GM23338 (cell line): ENCODE data around the gene PSMD4. TPM values are rescaled to one million over a fixed set of nuclear protein-coding genes. Genes with fewer than 3 reads are reported as not detected.

Experiments
- ATAC-seq: fragments of 200-7000 bp; cut with Tn5 transposase; 3 replicates; pipeline ENCODE4 v1.9.1; 2020
- DNase-seq: peaks from one replicate; pipeline ENCODE4 v3.0.0-alpha.2; 2015; ENCODE audit warnings: low spot score
- H2AFZ ChIP-seq: fragments of 200-600 bp; sonication (generic); 2 replicates; pipeline ENCODE4 v1.8.0; 2016; ENCODE audit warnings: antibody characterized with exemption, mild to moderate bottlenecking, moderate library complexity
- H3F3A ChIP-seq: fragments of 200-600 bp; sonication (generic); replicated peaks from 2 replicates; pipeline ENCODE4 v1.8.0; 2017; ENCODE audit warnings: antibody characterized with exemption, mixed run types, low read depth
- H3K27ac ChIP-seq: fragments of 200-600 bp; sonication (generic); 2 replicates; pipeline ENCODE4 v1.6.1; 2016; ENCODE audit warnings: low read depth
- H3K27me3 ChIP-seq: fragments of 200-600 bp; sonication (generic); 2 replicates; pipeline ENCODE4 v1.8.0; 2016; ENCODE audit warnings: mild to moderate bottlenecking, mixed run types, moderate library complexity; ENCODE audit not compliant: insufficient read depth
- H3K36me3 ChIP-seq: fragments of 200-600 bp; sonication (generic); 2 replicates; pipeline ENCODE4 v1.8.0; 2016; ENCODE audit warnings: mild to moderate bottlenecking; ENCODE audit not compliant: insufficient read depth
- H3K4me1 ChIP-seq: fragments of 200-600 bp; sonication (generic); 2 replicates; pipeline ENCODE4 v1.8.0; 2016; ENCODE audit warnings: mild to moderate bottlenecking, moderate library complexity; ENCODE audit not compliant: insufficient read depth
- H3K4me2 ChIP-seq: fragments of 200-600 bp; sonication (generic); 2 replicates; pipeline ENCODE4 v1.7.1; 2017; ENCODE audit warnings: mixed run types
- H3K4me3 ChIP-seq: fragments of 200-600 bp; sonication (generic); 2 replicates; pipeline ENCODE4 v1.6.1; 2016; ENCODE audit warnings: mixed run types
- H3K79me2 ChIP-seq: fragments of 200-600 bp; sonication (generic); replicated peaks from 2 replicates; pipeline ENCODE4 v1.8.0; 2017; ENCODE audit warnings: mild to moderate bottlenecking; ENCODE audit not compliant: insufficient read depth
- H3K9me2 ChIP-seq: fragments of 200-600 bp; sonication (generic); 2 replicates; pipeline ENCODE4 v1.8.0; 2017; ENCODE audit not compliant: insufficient read depth
- H4K20me1 ChIP-seq: fragments of 200-600 bp; sonication (generic); replicated peaks from 2 replicates; pipeline ENCODE4 v1.8.0; 2017; ENCODE audit warnings: mild to moderate bottlenecking; ENCODE audit not compliant: insufficient read depth
- H3K27ac Mint-ChIP-seq: 2 replicates; pipeline ENCODE4 v1.8.0; 2020; ENCODE audit warnings: inconsistent platforms, mild to moderate bottlenecking, moderate library complexity, mixed read lengths
- H3K27me3 Mint-ChIP-seq: 3 replicates; pipeline ENCODE4 v1.8.0; 2022; ENCODE audit warnings: low read depth, mild to moderate bottlenecking, moderate library complexity, mixed read lengths, inconsistent platforms; ENCODE audit not compliant: insufficient read depth, poor library complexity
- H3K36me3 Mint-ChIP-seq: 3 replicates; pipeline ENCODE4 v1.8.0; 2021; ENCODE audit warnings: low read depth, mild to moderate bottlenecking, inconsistent platforms, moderate library complexity, mixed read lengths
- H3K4me1 Mint-ChIP-seq: 3 replicates; pipeline ENCODE4 v1.8.0; 2020; ENCODE audit warnings: mild to moderate bottlenecking, inconsistent platforms, mixed read lengths
- H3K4me3 Mint-ChIP-seq: 3 replicates; pipeline ENCODE4 v1.8.0; 2021; ENCODE audit warnings: moderate library complexity, mild to moderate bottlenecking, inconsistent platforms, mixed read lengths
- H3K9me3 Mint-ChIP-seq: 3 replicates; pipeline ENCODE4 v1.8.0; 2020; ENCODE audit warnings: moderate library complexity, mild to moderate bottlenecking, inconsistent platforms, mixed read lengths
- CREB1 ChIP-seq: fragments of 250-450 bp; sonication (Bioruptor Pico); IDR thresholded peaks from 2 replicates; pipeline ENCODE4 v1.5.0; 2020; ENCODE audit warnings: low read depth, mild to moderate bottlenecking, moderate library complexity
- EZH2 ChIP-seq: fragments of 200-600 bp; sonication (generic); IDR thresholded peaks from one replicate; pipeline ENCODE4 v1.8.0; 2017; ENCODE audit warnings: antibody characterized with exemption, mild to moderate bottlenecking, low read depth; ENCODE audit not compliant: unreplicated experiment
- EZH2phosphoT487 ChIP-seq: fragments of 200-600 bp; sonication (generic); IDR thresholded peaks from one replicate; pipeline ENCODE4 v1.8.1; 2018; ENCODE audit warnings: antibody characterized with exemption; ENCODE audit not compliant: unreplicated experiment
- JUNB ChIP-seq: IDR thresholded peaks from one replicate; pipeline ENCODE4 v1.6.1; 2016; ENCODE audit warnings: antibody characterized with exemption; ENCODE audit not compliant: unreplicated experiment
- NANOG ChIP-seq: IDR thresholded peaks from 2 replicates; pipeline ENCODE4 v1.6.1; 2016; ENCODE audit warnings: antibody characterized with exemption, borderline replicate concordance
- POLR2AphosphoS5 ChIP-seq: IDR thresholded peaks from 2 replicates; pipeline ENCODE4 v1.6.1; 2016; ENCODE audit warnings: antibody characterized with exemption, low read depth
- STAT1 ChIP-seq: IDR thresholded peaks from one replicate; pipeline ENCODE4 v1.6.1; 2016; ENCODE audit warnings: antibody characterized with exemption; ENCODE audit not compliant: unreplicated experiment
- ZNF114 ChIP-seq: fragments of 250-450 bp; sonication (Bioruptor Pico); IDR thresholded peaks from 2 replicates; pipeline ENCODE4 v1.5.0; 2020; ENCODE audit warnings: mild to moderate bottlenecking, moderate library complexity
- ZNF331 ChIP-seq: fragments of 250-450 bp; sonication (Bioruptor Pico); IDR thresholded peaks from 2 replicates; pipeline ENCODE4 v1.5.0; 2020; ENCODE audit warnings: low read depth, mild to moderate bottlenecking, moderate library complexity
- polyA plus RNA-seq: library from polyadenylated mRNA; unstranded; fragments of >200 nt; fragmentation: Nextera tagmentation; extraction: Ambion mirVana; gene quantifications from 2 replicates; pipeline ENCODE4 v1.2.1, GENCODE V29; 2016
- total RNA-seq: library from RNA; depleted of rRNA; stranded (reverse); fragments of >200 nt; shearing (Covaris generic); gene quantifications from 2 replicates; pipeline ENCODE4 v1.2.3, GENCODE V29; 2014
- TF ChIP-seq, protein P1 (sequence below): fragments of 250-450 bp; sonication (Bioruptor Pico); IDR thresholded peaks from 2 replicates; pipeline ENCODE4 v1.5.0; 2020; ENCODE audit warnings: mild to moderate bottlenecking, moderate library complexity
- TF ChIP-seq, protein P2 (sequence below), 2 experiments: fragments of 200-600 bp in 1 of 2; sonication (generic) in 1 of 2; conservative IDR thresholded peaks; 2 replicates each; pipeline versions ENCODE4 v1.5.1 to v1.6.1; 2016 to 2017; ENCODE audit warnings: antibody characterized with exemption in 2 of 2, low read depth in 2 of 2, mild to moderate bottlenecking in 2 of 2, moderate library complexity in 1 of 2
- TF ChIP-seq, protein P3 (sequence below): IDR thresholded peaks from one replicate; pipeline ENCODE4 v1.6.1; 2018; ENCODE audit warnings: antibody characterized with exemption; ENCODE audit not compliant: unreplicated experiment
- TF ChIP-seq, protein P4 (sequence below): IDR thresholded peaks from 2 replicates; pipeline ENCODE4 v1.6.1; 2016; ENCODE audit warnings: antibody characterized with exemption

PSMD4 gene
- total and polyA plus RNA-seq, 2 experiments from 2014 or later, result 171 to 235 TPM

DNA sequence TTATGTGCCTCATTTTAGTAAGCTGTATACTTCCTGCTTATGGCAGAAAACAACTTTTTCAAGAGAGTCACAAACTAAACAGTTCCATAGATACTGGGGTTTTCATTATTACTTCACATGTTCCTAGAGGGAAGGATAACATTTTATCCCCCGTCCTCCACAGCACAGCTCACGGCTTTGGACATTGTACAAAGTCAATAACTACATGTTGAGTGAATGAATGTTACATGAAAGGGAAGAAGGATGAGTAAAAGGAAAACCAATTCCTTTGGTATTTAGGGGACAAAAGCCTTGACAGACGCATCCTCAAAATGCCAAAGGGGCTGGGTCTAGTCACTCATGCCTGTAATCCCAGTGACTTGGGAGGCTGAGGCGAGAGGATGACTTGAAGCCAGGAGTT is 57.9 kb downstream of the PSMD4 start:
- ATAC-seq, result no peak
- TF ChIP-seq EZH2phosphoT487 (no peak), NANOG (no peak), POLR2AphosphoS5 (no peak), ZNF331 (CRISPR knock-in tag) (no peak), STAT1 (no peak), JUNB (no peak), ZNF114 (no peak), CREB1 (CRISPR knock-in tag) (no peak), EZH2 (no peak)
- TF ChIP-seq, protein P1, sequence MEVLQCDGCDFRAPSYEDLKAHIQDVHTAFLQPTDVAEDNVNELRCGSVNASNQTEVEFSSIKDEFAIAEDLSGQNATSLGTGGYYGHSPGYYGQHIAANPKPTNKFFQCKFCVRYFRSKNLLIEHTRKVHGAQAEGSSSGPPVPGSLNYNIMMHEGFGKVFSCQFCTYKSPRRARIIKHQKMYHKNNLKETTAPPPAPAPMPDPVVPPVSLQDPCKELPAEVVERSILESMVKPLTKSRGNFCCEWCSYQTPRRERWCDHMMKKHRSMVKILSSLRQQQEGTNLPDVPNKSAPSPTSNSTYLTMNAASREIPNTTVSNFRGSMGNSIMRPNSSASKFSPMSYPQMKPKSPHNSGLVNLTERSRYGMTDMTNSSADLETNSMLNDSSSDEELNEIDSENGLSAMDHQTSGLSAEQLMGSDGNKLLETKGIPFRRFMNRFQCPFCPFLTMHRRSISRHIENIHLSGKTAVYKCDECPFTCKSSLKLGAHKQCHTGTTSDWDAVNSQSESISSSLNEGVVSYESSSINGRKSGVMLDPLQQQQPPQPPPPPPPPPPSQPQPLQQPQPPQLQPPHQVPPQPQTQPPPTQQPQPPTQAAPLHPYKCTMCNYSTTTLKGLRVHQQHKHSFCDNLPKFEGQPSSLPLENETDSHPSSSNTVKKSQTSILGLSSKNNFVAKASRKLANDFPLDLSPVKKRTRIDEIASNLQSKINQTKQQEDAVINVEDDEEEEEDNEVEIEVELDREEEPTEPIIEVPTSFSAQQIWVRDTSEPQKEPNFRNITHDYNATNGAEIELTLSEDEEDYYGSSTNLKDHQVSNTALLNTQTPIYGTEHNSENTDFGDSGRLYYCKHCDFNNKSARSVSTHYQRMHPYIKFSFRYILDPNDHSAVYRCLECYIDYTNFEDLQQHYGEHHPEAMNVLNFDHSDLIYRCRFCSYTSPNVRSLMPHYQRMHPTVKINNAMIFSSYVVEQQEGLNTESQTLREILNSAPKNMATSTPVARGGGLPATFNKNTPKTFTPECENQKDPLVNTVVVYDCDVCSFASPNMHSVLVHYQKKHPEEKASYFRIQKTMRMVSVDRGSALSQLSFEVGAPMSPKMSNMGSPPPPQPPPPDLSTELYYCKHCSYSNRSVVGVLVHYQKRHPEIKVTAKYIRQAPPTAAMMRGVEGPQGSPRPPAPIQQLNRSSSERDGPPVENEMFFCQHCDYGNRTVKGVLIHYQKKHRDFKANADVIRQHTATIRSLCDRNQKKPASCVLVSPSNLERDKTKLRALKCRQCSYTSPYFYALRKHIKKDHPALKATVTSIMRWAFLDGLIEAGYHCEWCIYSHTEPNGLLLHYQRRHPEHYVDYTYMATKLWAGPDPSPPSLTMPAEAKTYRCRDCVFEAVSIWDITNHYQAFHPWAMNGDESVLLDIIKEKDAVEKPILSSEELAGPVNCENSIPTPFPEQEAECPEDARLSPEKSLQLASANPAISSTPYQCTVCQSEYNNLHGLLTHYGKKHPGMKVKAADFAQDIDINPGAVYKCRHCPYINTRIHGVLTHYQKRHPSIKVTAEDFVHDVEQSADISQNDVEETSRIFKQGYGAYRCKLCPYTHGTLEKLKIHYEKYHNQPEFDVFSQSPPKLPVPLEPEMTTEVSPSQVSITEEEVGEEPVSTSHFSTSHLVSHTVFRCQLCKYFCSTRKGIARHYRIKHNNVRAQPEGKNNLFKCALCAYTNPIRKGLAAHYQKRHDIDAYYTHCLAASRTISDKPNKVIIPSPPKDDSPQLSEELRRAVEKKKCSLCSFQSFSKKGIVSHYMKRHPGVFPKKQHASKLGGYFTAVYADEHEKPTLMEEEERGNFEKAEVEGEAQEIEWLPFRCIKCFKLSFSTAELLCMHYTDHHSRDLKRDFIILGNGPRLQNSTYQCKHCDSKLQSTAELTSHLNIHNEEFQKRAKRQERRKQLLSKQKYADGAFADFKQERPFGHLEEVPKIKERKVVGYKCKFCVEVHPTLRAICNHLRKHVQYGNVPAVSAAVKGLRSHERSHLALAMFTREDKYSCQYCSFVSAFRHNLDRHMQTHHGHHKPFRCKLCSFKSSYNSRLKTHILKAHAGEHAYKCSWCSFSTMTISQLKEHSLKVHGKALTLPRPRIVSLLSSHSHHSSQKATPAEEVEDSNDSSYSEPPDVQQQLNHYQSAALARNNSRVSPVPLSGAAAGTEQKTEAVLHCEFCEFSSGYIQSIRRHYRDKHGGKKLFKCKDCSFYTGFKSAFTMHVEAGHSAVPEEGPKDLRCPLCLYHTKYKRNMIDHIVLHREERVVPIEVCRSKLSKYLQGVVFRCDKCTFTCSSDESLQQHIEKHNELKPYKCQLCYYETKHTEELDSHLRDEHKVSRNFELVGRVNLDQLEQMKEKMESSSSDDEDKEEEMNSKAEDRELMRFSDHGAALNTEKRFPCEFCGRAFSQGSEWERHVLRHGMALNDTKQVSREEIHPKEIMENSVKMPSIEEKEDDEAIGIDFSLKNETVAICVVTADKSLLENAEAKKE (CRISPR knock-in tag), result no peak
- TF ChIP-seq, protein P2, sequence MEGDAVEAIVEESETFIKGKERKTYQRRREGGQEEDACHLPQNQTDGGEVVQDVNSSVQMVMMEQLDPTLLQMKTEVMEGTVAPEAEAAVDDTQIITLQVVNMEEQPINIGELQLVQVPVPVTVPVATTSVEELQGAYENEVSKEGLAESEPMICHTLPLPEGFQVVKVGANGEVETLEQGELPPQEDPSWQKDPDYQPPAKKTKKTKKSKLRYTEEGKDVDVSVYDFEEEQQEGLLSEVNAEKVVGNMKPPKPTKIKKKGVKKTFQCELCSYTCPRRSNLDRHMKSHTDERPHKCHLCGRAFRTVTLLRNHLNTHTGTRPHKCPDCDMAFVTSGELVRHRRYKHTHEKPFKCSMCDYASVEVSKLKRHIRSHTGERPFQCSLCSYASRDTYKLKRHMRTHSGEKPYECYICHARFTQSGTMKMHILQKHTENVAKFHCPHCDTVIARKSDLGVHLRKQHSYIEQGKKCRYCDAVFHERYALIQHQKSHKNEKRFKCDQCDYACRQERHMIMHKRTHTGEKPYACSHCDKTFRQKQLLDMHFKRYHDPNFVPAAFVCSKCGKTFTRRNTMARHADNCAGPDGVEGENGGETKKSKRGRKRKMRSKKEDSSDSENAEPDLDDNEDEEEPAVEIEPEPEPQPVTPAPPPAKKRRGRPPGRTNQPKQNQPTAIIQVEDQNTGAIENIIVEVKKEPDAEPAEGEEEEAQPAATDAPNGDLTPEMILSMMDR (conservative IDR thresholded peaks at IDR 0.05; ENCODE audit: low read depth in 2 of 2), result no peak
- TF ChIP-seq, protein P3, sequence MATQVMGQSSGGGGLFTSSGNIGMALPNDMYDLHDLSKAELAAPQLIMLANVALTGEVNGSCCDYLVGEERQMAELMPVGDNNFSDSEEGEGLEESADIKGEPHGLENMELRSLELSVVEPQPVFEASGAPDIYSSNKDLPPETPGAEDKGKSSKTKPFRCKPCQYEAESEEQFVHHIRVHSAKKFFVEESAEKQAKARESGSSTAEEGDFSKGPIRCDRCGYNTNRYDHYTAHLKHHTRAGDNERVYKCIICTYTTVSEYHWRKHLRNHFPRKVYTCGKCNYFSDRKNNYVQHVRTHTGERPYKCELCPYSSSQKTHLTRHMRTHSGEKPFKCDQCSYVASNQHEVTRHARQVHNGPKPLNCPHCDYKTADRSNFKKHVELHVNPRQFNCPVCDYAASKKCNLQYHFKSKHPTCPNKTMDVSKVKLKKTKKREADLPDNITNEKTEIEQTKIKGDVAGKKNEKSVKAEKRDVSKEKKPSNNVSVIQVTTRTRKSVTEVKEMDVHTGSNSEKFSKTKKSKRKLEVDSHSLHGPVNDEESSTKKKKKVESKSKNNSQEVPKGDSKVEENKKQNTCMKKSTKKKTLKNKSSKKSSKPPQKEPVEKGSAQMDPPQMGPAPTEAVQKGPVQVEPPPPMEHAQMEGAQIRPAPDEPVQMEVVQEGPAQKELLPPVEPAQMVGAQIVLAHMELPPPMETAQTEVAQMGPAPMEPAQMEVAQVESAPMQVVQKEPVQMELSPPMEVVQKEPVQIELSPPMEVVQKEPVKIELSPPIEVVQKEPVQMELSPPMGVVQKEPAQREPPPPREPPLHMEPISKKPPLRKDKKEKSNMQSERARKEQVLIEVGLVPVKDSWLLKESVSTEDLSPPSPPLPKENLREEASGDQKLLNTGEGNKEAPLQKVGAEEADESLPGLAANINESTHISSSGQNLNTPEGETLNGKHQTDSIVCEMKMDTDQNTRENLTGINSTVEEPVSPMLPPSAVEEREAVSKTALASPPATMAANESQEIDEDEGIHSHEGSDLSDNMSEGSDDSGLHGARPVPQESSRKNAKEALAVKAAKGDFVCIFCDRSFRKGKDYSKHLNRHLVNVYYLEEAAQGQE, result no peak
- TF ChIP-seq, protein P4, sequence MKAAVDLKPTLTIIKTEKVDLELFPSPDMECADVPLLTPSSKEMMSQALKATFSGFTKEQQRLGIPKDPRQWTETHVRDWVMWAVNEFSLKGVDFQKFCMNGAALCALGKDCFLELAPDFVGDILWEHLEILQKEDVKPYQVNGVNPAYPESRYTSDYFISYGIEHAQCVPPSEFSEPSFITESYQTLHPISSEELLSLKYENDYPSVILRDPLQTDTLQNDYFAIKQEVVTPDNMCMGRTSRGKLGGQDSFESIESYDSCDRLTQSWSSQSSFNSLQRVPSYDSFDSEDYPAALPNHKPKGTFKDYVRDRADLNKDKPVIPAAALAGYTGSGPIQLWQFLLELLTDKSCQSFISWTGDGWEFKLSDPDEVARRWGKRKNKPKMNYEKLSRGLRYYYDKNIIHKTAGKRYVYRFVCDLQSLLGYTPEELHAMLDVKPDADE, result no peak
- Histone ChIP-seq H3K36me3 (peaks cover 13% of the 10 kb centered on the region; the same call in 1 of the 2 replicates), H3K9me2 (no peaks in the 10 kb centered on the region), H3K27ac (no peak overlapping the region), H3K4me2 (no peak overlapping the region), H3K79me2 (no peaks in the 10 kb centered on the region), H3K27me3 (no peaks in the 10 kb centered on the region), H3K4me3 (no peak overlapping the region), H2AFZ (no peak overlapping the region), H4K20me1 (peaks cover 6% of the 10 kb centered on the region), H3K4me1 (peaks cover 10% of the 10 kb centered on the region; the same call in 1 of the 2 replicates), H3F3A (0 out of 2 replicates have a peak, but pooled peaks cover 4% of the 10 kb centered on the region)
- no peak for DNase-seq
- Mint-ChIP-seq H3K4me3 (no peak overlapping the region), H3K27me3 (peaks cover 4% of the 10 kb centered on the region), H3K27ac (no peak overlapping the region), H3K9me3 (no peaks in the 10 kb centered on the region), H3K36me3 (peaks cover 18% of the 10 kb centered on the region; the same call in 2 of the 3 replicates), H3K4me1 (peaks cover 18% of the 10 kb centered on the region)
